ENCODE results near the gene FPGS. TPM values are rescaled to one million over a fixed set of nuclear protein-coding genes. Genes with fewer than 3 reads are reported as not detected.

Gene FPGS
- total and polyA plus RNA-seq, 2 donors (not counting 1 experiment from before 2014, with no cell fraction given) = 103 to 136 TPM

GRCh38 chr9:127754099-127755060, 48.3 kb upstream of the FPGS start:
- Histone ChIP-seq H3K79me2 (ENCODE audit: control insufficient read depth, insufficient read depth, low read length) (peaks cover 79% of the 10 kb centered on the region), H3K27me3 (replicated peaks in 1 of 4; ENCODE audit: control extremely low read depth in 1 of 4, control insufficient read depth in 3 of 4, insufficient read depth in 4 of 4, low read length in 3 of 4) (no peaks in the 10 kb centered on the region), H4K20me1 (ENCODE audit: control insufficient read depth, insufficient read depth, low read length, poor library complexity, severe bottlenecking) (peaks cover 95% of the 10 kb centered on the region), H3K4me2 (replicated peaks; ENCODE audit: low read depth, low read length, poor library complexity, severe bottlenecking) (no peak overlapping the region), H2AFZ (ENCODE audit: insufficient read depth, low read depth, low read length, poor library complexity, severe bottlenecking) (no peak overlapping the region), H3K4me3 (ENCODE audit: control extremely low read depth in 1 of 5, extremely low read depth in 1 of 5, insufficient read depth in 1 of 5, low read depth in 2 of 5, low read length in 4 of 5) (no peak overlapping the region), H3K4me1 (ENCODE audit: control insufficient read depth in 2 of 2, insufficient read depth in 2 of 2, low read length in 2 of 2) (no peaks in the 10 kb centered on the region), H3K9ac (ENCODE audit: low read length) (no peak overlapping the region), H3K36me3 (replicated peaks in 1 of 2; ENCODE audit: control extremely low read depth in 1 of 2, control insufficient read depth in 1 of 2, extremely low read depth in 1 of 2, insufficient read depth in 2 of 2, low read length in 1 of 2) (peaks cover 3 to 57% of the 10 kb centered on the region in 2 experiments), H3K27ac (ENCODE audit: low read length in 2 of 2) (no peak overlapping the region), H3K9me3 (ENCODE audit: control extremely low read depth in 1 of 3, control insufficient read depth in 2 of 3, insufficient read depth in 1 of 3, low read length in 2 of 3) (no peaks in the 10 kb centered on the region)
- peaks cover 11% of the 10 kb centered on the region for H3K4me1 Mint-ChIP-seq
- CTCF ChIA-PET = interaction anchor here (1.5 kb wide), 1 partner anchor 115 kb away, joined by 5 read pairs; no protein-coding TSS in a partner anchor
- DNase-seq (no peak), ATAC-seq (ENCODE audit: low read depth) (no peak)
- no peaks in the 10 kb centered on the region for H3K9me3 Mint-ChIP-seq (ENCODE audit: insufficient read depth)
- TF ChIP-seq CTCF (IDR thresholded peaks at IDR 0.05) (no peak), EZH2 (IDR thresholded peaks at IDR 0.05; ENCODE audit: borderline replicate concordance, insufficient read depth, low read depth, low read length, poor library complexity, severe bottlenecking) (no peak)
- H3K27ac Mint-ChIP-seq = no peak overlapping the region
- POLR2A ChIA-PET = no interaction called here
- H3K4me3 Mint-ChIP-seq = no peak overlapping the region
- no peaks in the 10 kb centered on the region for H3K27me3 Mint-ChIP-seq
- intact Hi-C loops (cut with micrococcal nuclease) = no loop called here
- 96% methylated on average over 84 of the region's 86 CpGs for WGBS (ENCODE audit: insufficient coverage)

Measured in B cell (primary cell).